SKM-1 (cell line): ENCODE results near the gene KRT2.

Experiments used
- DNase-seq: peaks from one replicate; lab custom pipeline; 2025; ENCODE audit not compliant: unreplicated experiment; lab: John Stamatoyannopoulos, UW

KRT2 gene

GRCh38 chr12:52651726-52652261, at the start of gene KRT2:
Gene KRT2, minus strand, starts transcription at chr12:52652211. Its CDS starts 69 bp downstream, at chr12:52652142.
- DNase-seq: no peak

- DNase-seq: no peak
Measured at GRCh38 chr12:52701281-52701680, 49.3 kb upstream of the KRT2 start.

- no peak for DNase-seq
Measured at GRCh38 chr12:52699960-52700359, 47.9 kb upstream of the KRT2 start.

GRCh38 chr12:52699373-52699772, 47.4 kb upstream of the KRT2 start:
- no peak for DNase-seq

- DNase-seq: no peak
Measured at GRCh38 chr12:52698651-52699340, 46.8 kb upstream of the KRT2 start.

GRCh38 chr12:52697058-52697582, 45.1 kb upstream of the KRT2 start:
- no peak for DNase-seq

- DNase-seq: no peak
Measured at GRCh38 chr12:52696588-52696987, 44.6 kb upstream of the KRT2 start.

GRCh38 chr12:52695039-52695438, 43.0 kb upstream of the KRT2 start:
- DNase-seq: no peak

- no peak for DNase-seq
Measured at GRCh38 chr12:52694151-52694550, 42.1 kb upstream of the KRT2 start.

- DNase-seq: no peak
Measured at GRCh38 chr12:52693261-52693660, 41.2 kb upstream of the KRT2 start.

- no peak for DNase-seq
Measured at GRCh38 chr12:52692254-52692653, 40.2 kb upstream of the KRT2 start.

- no peak for DNase-seq
Measured at GRCh38 chr12:52691841-52692150, 39.8 kb upstream of the KRT2 start.

- DNase-seq: no peak
Measured at GRCh38 chr12:52691076-52691840, 39.2 kb upstream of the KRT2 start.

- DNase-seq: no peak
Measured at GRCh38 chr12:52690351-52691075, 38.5 kb upstream of the KRT2 start.

GRCh38 chr12:52689936-52690335, 37.9 kb upstream of the KRT2 start:
- DNase-seq: no peak

GRCh38 chr12:52689239-52689638, 37.2 kb upstream of the KRT2 start:
- no peak for DNase-seq

GRCh38 chr12:52688481-52688880, 36.5 kb upstream of the KRT2 start:
- DNase-seq: no peak

GRCh38 chr12:52687497-52688385, 35.7 kb upstream of the KRT2 start:
- DNase-seq: no peak

GRCh38 chr12:52686756-52687487, 34.9 kb upstream of the KRT2 start:
- no peak for DNase-seq

GRCh38 chr12:52686063-52686462, 34.1 kb upstream of the KRT2 start:
- DNase-seq: no peak
